ENCODE measurements around the gene UBAP1. TPM values are rescaled to one million over a fixed set of nuclear protein-coding genes. Genes with fewer than 3 reads are reported as not detected.

Gene UBAP1
- total RNA-seq, 3 donors from 2014 or later = 33.7 to 53.1 (median 38.2) TPM

DNA sequence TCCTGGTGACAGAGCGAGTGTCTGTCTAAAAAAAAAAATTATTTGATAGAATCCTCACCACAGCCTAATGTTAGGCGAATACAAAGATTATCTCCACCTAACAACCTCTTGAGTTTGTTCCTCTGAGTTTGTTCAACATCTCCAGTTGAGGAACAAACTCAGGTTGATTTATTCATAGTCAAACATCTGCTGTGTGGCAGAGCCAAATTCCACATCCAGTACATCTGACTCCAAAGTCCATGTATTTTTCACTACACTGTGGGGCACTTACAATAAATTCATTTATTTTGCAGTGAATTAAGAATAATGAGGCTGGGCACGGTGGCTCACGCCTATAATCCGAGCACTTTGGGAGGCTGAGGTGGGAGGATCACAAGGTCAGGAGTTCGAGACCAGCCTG, 97.0 kb downstream of the UBAP1 start:
- ATAC-seq (peak; percentile 20), DNase-seq (no peak)
- Histone ChIP-seq H3K9me3 (no peaks in the 10 kb centered on the region), H3K4me3 (no peak overlapping the region), H3K4me1 (ENCODE audit: low read depth) (no peaks in the 10 kb centered on the region), H3K36me3 (ENCODE audit: low read depth) (no peaks in the 10 kb centered on the region)
- intact Hi-C loops (cut with DNase I, micrococcal nuclease) = no loop called here
- TF ChIP-seq, protein P1, sequence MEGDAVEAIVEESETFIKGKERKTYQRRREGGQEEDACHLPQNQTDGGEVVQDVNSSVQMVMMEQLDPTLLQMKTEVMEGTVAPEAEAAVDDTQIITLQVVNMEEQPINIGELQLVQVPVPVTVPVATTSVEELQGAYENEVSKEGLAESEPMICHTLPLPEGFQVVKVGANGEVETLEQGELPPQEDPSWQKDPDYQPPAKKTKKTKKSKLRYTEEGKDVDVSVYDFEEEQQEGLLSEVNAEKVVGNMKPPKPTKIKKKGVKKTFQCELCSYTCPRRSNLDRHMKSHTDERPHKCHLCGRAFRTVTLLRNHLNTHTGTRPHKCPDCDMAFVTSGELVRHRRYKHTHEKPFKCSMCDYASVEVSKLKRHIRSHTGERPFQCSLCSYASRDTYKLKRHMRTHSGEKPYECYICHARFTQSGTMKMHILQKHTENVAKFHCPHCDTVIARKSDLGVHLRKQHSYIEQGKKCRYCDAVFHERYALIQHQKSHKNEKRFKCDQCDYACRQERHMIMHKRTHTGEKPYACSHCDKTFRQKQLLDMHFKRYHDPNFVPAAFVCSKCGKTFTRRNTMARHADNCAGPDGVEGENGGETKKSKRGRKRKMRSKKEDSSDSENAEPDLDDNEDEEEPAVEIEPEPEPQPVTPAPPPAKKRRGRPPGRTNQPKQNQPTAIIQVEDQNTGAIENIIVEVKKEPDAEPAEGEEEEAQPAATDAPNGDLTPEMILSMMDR (IDR thresholded peaks at IDR 0.05) = no peak

DNA sequence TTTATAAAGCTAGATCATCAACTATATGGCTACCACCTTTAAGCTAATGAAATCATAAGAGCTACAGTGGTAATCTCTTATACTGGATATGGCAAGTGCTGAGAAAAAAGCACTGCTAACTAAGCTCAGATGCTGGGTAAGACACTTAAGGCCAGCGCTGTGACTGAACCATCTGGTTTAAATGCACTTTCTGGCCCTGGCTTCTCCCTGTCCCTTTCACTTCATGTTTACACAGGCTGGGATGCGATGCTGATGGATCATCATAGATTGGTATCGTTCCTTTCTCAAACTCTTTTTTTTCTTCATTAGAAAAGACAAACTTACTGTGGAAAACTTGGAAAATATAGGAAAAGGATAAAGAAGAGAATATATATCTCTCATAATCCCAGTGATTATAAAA, 97.9 kb downstream of the UBAP1 start:
- H3K4me1 ChIP-seq (ENCODE audit: low read depth) = no peaks in the 10 kb centered on the region
- intact Hi-C loops (cut with DNase I, micrococcal nuclease) = no loop called here
- H3K36me3 ChIP-seq (ENCODE audit: low read depth) = no peaks in the 10 kb centered on the region
- H3K4me3 ChIP-seq = no peak overlapping the region
- TF ChIP-seq, protein P1 (IDR thresholded peaks at IDR 0.05) = no peak
- no peak for ATAC-seq
- DNase-seq = no peak
- no peaks in the 10 kb centered on the region for H3K9me3 ChIP-seq

DNA sequence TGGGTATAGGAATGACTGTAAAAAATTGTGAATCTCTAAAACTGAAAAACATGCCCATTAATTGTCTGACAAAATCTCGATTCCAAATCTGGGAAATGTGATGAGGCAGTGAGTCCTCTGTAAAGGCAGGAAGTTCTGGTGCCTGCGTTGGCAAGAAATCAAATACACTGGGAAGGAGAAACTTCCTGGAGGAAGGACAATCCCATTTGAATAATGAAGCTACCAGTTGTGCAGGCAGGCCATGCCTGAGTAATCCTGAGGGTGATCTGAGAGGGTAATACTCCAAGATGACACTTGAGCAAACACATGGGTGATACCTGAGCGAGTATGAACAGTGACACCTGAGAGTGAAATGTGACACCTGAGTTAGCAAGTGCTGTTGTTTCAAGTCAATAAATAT, 100.6 kb downstream of the UBAP1 start:
- ATAC-seq (peak; percentile 83), DNase-seq (peak in 1 of 3 donors; percentile 25)
- no peaks in the 10 kb centered on the region for H3K9me3 ChIP-seq
- no peaks in the 10 kb centered on the region for H3K4me1 ChIP-seq (ENCODE audit: low read depth)
- no peaks in the 10 kb centered on the region for H3K36me3 ChIP-seq (ENCODE audit: low read depth)
- H3K4me3 ChIP-seq = no peak overlapping the region
- TF ChIP-seq, protein P1 (IDR thresholded peaks at IDR 0.05) = no peak
- intact Hi-C loops (cut with DNase I, micrococcal nuclease) = no loop called here

DNA sequence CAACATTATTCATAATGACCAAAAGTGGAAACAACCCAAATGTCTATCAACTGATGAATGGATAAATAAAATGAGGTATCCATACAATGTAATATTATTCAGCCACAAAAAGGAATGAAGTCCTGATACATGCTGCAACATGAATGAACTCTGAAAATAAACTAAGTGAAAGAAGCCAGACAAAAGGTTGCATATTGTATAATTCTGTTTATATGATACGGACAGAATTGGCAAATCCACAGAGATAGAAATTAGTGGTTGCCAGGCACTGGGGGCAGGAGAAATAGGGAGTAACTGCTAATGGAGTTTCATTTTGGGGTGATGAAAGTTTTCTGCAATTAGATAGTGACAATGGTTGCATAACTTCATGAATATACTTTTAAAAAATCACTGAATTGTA, 103.3 kb downstream of the UBAP1 start:
- intact Hi-C loops (cut with DNase I, micrococcal nuclease) = no loop called here
- no peaks in the 10 kb centered on the region for H3K36me3 ChIP-seq (ENCODE audit: low read depth)
- no peaks in the 10 kb centered on the region for H3K4me1 ChIP-seq (ENCODE audit: low read depth)
- DNase-seq = no peak
- no peaks in the 10 kb centered on the region for H3K9me3 ChIP-seq
- no peak overlapping the region for H3K4me3 ChIP-seq
- TF ChIP-seq, protein P1 (IDR thresholded peaks at IDR 0.05) = no peak
- ATAC-seq = no peak

DNA sequence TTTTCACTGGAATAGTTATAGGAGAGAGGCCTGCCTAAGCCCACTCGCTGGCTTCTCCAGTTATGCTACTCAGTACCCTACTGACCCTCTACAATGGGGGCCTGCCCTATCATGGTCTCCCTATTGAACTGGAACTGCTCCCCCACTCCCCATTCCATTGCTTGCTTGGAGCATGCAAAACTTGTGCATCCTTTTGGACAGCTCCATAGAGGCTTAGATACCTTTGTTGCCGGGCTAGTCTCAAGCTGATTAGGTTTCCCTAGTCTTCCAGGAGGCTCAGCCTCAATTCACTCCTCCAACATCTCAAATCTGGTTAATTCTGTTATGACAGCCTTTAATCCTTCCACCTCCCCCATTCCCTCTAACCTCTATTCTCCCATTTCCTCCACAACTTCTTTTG, 110.3 kb downstream of the UBAP1 start:
- Histone ChIP-seq H3K4me1 (ENCODE audit: low read depth) (no peaks in the 10 kb centered on the region), H3K4me3 (no peak overlapping the region), H3K9me3 (no peaks in the 10 kb centered on the region), H3K36me3 (ENCODE audit: low read depth) (no peaks in the 10 kb centered on the region)
- no peak for ATAC-seq
- DNase-seq = no peak
- TF ChIP-seq, protein P1 (IDR thresholded peaks at IDR 0.05) = no peak
- intact Hi-C loops (cut with DNase I, micrococcal nuclease) = no loop called here

DNA sequence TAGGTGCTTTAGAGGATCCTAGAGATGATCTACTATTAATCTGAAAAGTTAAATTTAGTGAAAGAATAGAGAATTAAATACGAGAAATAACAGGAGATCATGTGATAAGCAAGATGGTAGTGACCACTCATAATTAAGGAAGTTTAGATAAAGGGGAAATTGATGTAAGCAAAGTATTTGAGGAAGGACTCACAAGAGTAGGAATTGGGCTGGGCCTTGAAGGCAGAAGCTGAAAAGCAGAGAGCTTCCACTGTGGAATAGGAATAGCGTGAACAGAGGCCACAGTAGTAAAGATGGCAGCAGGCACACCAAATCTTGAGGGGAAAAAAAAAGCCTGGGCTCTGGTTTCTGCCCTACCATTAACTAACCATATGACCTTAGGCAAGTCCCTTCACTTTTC, 112.2 kb downstream of the UBAP1 start:
- intact Hi-C loops (cut with DNase I, micrococcal nuclease) = no loop called here
- ATAC-seq (no peak), DNase-seq (no peak)
- Histone ChIP-seq H3K4me3 (no peak overlapping the region), H3K4me1 (ENCODE audit: low read depth) (no peaks in the 10 kb centered on the region), H3K9me3 (no peaks in the 10 kb centered on the region), H3K36me3 (ENCODE audit: low read depth) (no peaks in the 10 kb centered on the region)
- TF ChIP-seq, protein P1 (IDR thresholded peaks at IDR 0.05) = no peak
